MCF 10A (cell line): ENCODE results near the gene TOPBP1. TPM values are rescaled to one million over a fixed set of nuclear protein-coding genes. Genes with fewer than 3 reads are reported as not detected.

Source experiments
- BruUV-seq: library from RNA; stranded (reverse); fragments of 400-500 nt; replicated peaks from 2 replicates; lab custom pipeline; 2021; lab: Mats Ljungman, UMichigan
- CTCF ChIA-PET: fragments of 300-600 bp; sonication (Branson Sonifier 250); formaldehyde crosslinking; extraction: SDS; loops from one replicate; lab custom pipeline; 2021; ENCODE audit warnings: antibody characterized with exemption, inconsistent platforms; lab: Yijun Ruan, JAX
- POLR2A ChIA-PET: fragments of 300-600, 350-650 bp; sonication (Branson Sonifier 250); formaldehyde crosslinking; extraction: SDS; loops from one replicate; lab custom pipeline; 2020; ENCODE audit warnings: antibody characterized with exemption, inconsistent platforms; lab: Yijun Ruan, JAX
- DNase-seq: peaks from one replicate; pipeline ENCODE4 v3.0.0-alpha.2; 2018; ENCODE audit not compliant: unreplicated experiment
- H3K27ac Mint-ChIP-seq: one replicate; pipeline ENCODE4 v1.8.0; 2022; ENCODE audit warnings: mild to moderate bottlenecking, low read depth, mixed read lengths; ENCODE audit not compliant: unreplicated experiment
- H3K27me3 Mint-ChIP-seq: one replicate; pipeline ENCODE4 v1.8.0; 2022; ENCODE audit warnings: mixed read lengths; ENCODE audit not compliant: insufficient read depth, unreplicated experiment
- H3K36me3 Mint-ChIP-seq: one replicate; pipeline ENCODE4 v1.8.0; 2022; ENCODE audit warnings: mild to moderate bottlenecking, moderate library complexity, mixed read lengths; ENCODE audit not compliant: insufficient read depth, unreplicated experiment
- H3K4me1 Mint-ChIP-seq: one replicate; pipeline ENCODE4 v1.8.0; 2022; ENCODE audit warnings: mixed read lengths; ENCODE audit not compliant: insufficient read depth, unreplicated experiment
- H3K4me3 Mint-ChIP-seq: one replicate; pipeline ENCODE4 v1.8.0; 2022; ENCODE audit warnings: mild to moderate bottlenecking, moderate library complexity, mixed read lengths; ENCODE audit not compliant: unreplicated experiment
- H3K9me3 Mint-ChIP-seq: one replicate; pipeline ENCODE4 v1.8.0; 2022; ENCODE audit warnings: mixed read lengths; ENCODE audit not compliant: unreplicated experiment
- CTCF ChIP-seq: fragments of 200-600 bp; IDR thresholded peaks from one replicate; pipeline ENCODE4 v1.8.0; 2022; ENCODE audit warnings: antibody characterized with exemption, mild to moderate bottlenecking; ENCODE audit not compliant: unreplicated experiment
- intact Hi-C: fragments of 100-400 bp; cut with micrococcal nuclease; formaldehyde crosslinking; loops from 2 replicates; pipeline ENCODE4 v1.14.1; 2022
- total RNA-seq: library from RNA; stranded (reverse); gene quantifications from 2 replicates; pipeline ENCODE4 v1.2.3, GENCODE V29; 2022

TOPBP1 gene
- total RNA-seq, 1 experiment from 2014 or later: 27.7 TPM

GRCh38 chr3:133598405-133598804 is 63.3 kb downstream of the TOPBP1 start:
- H3K4me3 Mint-ChIP-seq: no peak overlapping the region
- no peaks in the 10 kb centered on the region for H3K9me3 Mint-ChIP-seq
- no peak for DNase-seq
- H3K36me3 Mint-ChIP-seq: peaks cover 39% of the 10 kb centered on the region
- intact Hi-C loops: no loop called here
- CTCF ChIA-PET: interaction anchor here (0.6 to 1.5 kb wide), 5 partner anchors 153 to 594 kb away, joined by 3 to 5 read pairs (median 3); no protein-coding TSS in a partner anchor
- no peak overlapping the region for H3K27ac Mint-ChIP-seq
- BruUV-seq: no TSS peak
- peaks cover 7% of the 10 kb centered on the region for H3K4me1 Mint-ChIP-seq
- TF ChIP-seq CTCF: no peak
- H3K27me3 Mint-ChIP-seq: no peaks in the 10 kb centered on the region
- POLR2A ChIA-PET: no interaction called here

- intact Hi-C loops: no loop called here
- no peak for TF ChIP-seq CTCF
- Mint-ChIP-seq H3K27me3 (no peaks in the 10 kb centered on the region), H3K27ac (peak overlapping the region; percentile 48), H3K4me1 (peaks cover 27% of the 10 kb centered on the region), H3K4me3 (no peak overlapping the region), H3K36me3 (peaks cover 27% of the 10 kb centered on the region), H3K9me3 (no peaks in the 10 kb centered on the region)
- no TSS peak for BruUV-seq
- ChIA-PET POLR2A (interaction anchor here (0.6 to 1.5 kb wide), 5 partner anchors 13 to 186 kb away, joined by 3 to 6 read pairs (median 3); partner anchors contain the start of gene CDV3), CTCF (interaction anchor here (1.2 kb wide), 2 partner anchors 16 to 128 kb away, joined by 4 to 6 read pairs; no protein-coding TSS in a partner anchor)
- DNase-seq: peak; percentile 55
Observed at GRCh38 chr3:133595341-133595740, 66.4 kb downstream of the TOPBP1 start.

- ChIA-PET POLR2A (interaction anchor here (0.7 to 1.1 kb wide), 2 partner anchors 11 to 20 kb away, joined by 3 to 4 read pairs; partner anchors contain the start of gene CDV3), CTCF (interaction anchor here (0.7 kb wide), 3 partner anchors 128 to 1126 kb away, joined by 3 read pairs; no protein-coding TSS in a partner anchor)
- Mint-ChIP-seq H3K4me3 (no peak overlapping the region), H3K4me1 (peaks cover 37% of the 10 kb centered on the region), H3K27me3 (no peaks in the 10 kb centered on the region), H3K27ac (no peak overlapping the region), H3K36me3 (peaks cover 37% of the 10 kb centered on the region), H3K9me3 (no peaks in the 10 kb centered on the region)
- no TSS peak for BruUV-seq
- intact Hi-C loops: no loop called here
- DNase-seq: no peak
- TF ChIP-seq CTCF: no peak
Observed at GRCh38 chr3:133593243-133593642, 68.5 kb downstream of the TOPBP1 start.

- intact Hi-C loops: no loop called here
- Mint-ChIP-seq H3K9me3 (no peaks in the 10 kb centered on the region), H3K36me3 (peaks cover 41% of the 10 kb centered on the region), H3K4me3 (no peak overlapping the region), H3K27ac (no peak overlapping the region), H3K4me1 (peaks cover 41% of the 10 kb centered on the region), H3K27me3 (no peaks in the 10 kb centered on the region)
- no peak for DNase-seq
- CTCF ChIA-PET: interaction anchor here (0.7 kb wide), 2 partner anchors 860 to 866 kb away, joined by 3 to 4 read pairs; no protein-coding TSS in a partner anchor
- POLR2A ChIA-PET: interaction anchor here (0.7 to 1.1 kb wide), 2 partner anchors 11 to 20 kb away, joined by 3 to 4 read pairs; partner anchors contain the start of gene CDV3
- no TSS peak for BruUV-seq
- no peak for TF ChIP-seq CTCF
Observed at GRCh38 chr3:133592843-133593242, 68.9 kb downstream of the TOPBP1 start.
